Astrocyte (in vitro differentiated cells and primary cell): ENCODE data around the gene INHBE. TPM values are rescaled to one million over a fixed set of nuclear protein-coding genes. Genes with fewer than 3 reads are reported as not detected.
"Not testable (repeated sequence)": the region's sequence is repeated elsewhere in the genome, so short reads cannot be mapped to it uniquely, and the experiment has no call there.

Experiments
- DNase-seq: peaks from one replicate; pipeline ENCODE4 v3.0.0-alpha.2; 2010; ENCODE audit warnings: low read depth
- FAIRE-seq: peaks from 2 replicates; lab custom pipeline; 2011; peaks lifted over from hg19 to GRCh38; lab: Jason Lieb, UNC
- H2AFZ ChIP-seq: 2 replicates; pipeline ENCODE4 v1.6.0; 2012; ENCODE audit warnings: low read depth, low read length, inconsistent platforms
- H3K27ac ChIP-seq: 2 replicates; pipeline ENCODE4 v1.5.1; 2011; ENCODE audit warnings: low read depth, low read length, inconsistent platforms
- H3K27me3 ChIP-seq: 2 replicates; pipeline ENCODE4 v1.6.0; 2011; ENCODE audit warnings: low read length, inconsistent platforms; ENCODE audit not compliant: insufficient read depth
- H3K36me3 ChIP-seq: 2 replicates; pipeline ENCODE4 v1.5.1; 2011; ENCODE audit warnings: low read length, inconsistent platforms; ENCODE audit not compliant: insufficient read depth
- H3K4me1 ChIP-seq: 2 replicates; pipeline ENCODE4 v1.5.1; 2011; ENCODE audit warnings: low read length, inconsistent platforms; ENCODE audit not compliant: insufficient read depth
- H3K4me2 ChIP-seq: 2 replicates; pipeline ENCODE4 v1.6.0; 2012; ENCODE audit warnings: low read length, inconsistent platforms
- H3K4me3 ChIP-seq: 2 replicates; pipeline ENCODE4 v1.5.1; 2011; ENCODE audit warnings: low read depth, mild to moderate bottlenecking, low read length, inconsistent platforms; ENCODE audit not compliant: insufficient read depth
- H3K79me2 ChIP-seq: 2 replicates; pipeline ENCODE4 v1.6.0; 2012; ENCODE audit warnings: mild to moderate bottlenecking, low read length, inconsistent platforms; ENCODE audit not compliant: insufficient read depth
- H3K9ac ChIP-seq: 2 replicates; pipeline ENCODE4 v1.6.0; 2012; ENCODE audit warnings: mild to moderate bottlenecking, low read length, inconsistent platforms
- H3K9me3 ChIP-seq: 2 replicates; pipeline ENCODE4 v1.5.1; 2012; ENCODE audit warnings: low read depth, mild to moderate bottlenecking, low read length, inconsistent platforms; ENCODE audit not compliant: insufficient read depth
- H4K20me1 ChIP-seq: 2 replicates; pipeline ENCODE4 v1.6.0; 2012; ENCODE audit warnings: low read length, inconsistent platforms; ENCODE audit not compliant: insufficient read depth
- H3K27ac Mint-ChIP-seq: one replicate; pipeline ENCODE4 v1.8.0; 2021; ENCODE audit warnings: mild to moderate bottlenecking, mixed read lengths; ENCODE audit not compliant: unreplicated experiment
- H3K27me3 Mint-ChIP-seq: one replicate; pipeline ENCODE4 v1.8.0; 2021; ENCODE audit warnings: low read depth, mixed read lengths; ENCODE audit not compliant: unreplicated experiment
- H3K36me3 Mint-ChIP-seq: one replicate; pipeline ENCODE4 v1.8.0; 2021; ENCODE audit warnings: low read depth, mixed read lengths; ENCODE audit not compliant: unreplicated experiment
- H3K4me1 Mint-ChIP-seq: one replicate; pipeline ENCODE4 v1.8.0; 2021; ENCODE audit warnings: low read depth, mixed read lengths; ENCODE audit not compliant: unreplicated experiment
- H3K4me3 Mint-ChIP-seq: one replicate; pipeline ENCODE4 v1.8.0; 2021; ENCODE audit warnings: mild to moderate bottlenecking, moderate library complexity, mixed read lengths; ENCODE audit not compliant: unreplicated experiment
- H3K9me3 Mint-ChIP-seq: one replicate; pipeline ENCODE4 v1.8.0; 2021; ENCODE audit warnings: mild to moderate bottlenecking, mixed read lengths; ENCODE audit not compliant: unreplicated experiment
- CTCF ChIP-seq: IDR thresholded peaks from 2 replicates; pipeline ENCODE4 v1.5.1; 2011; ENCODE audit warnings: low read depth, mild to moderate bottlenecking, inconsistent platforms, low read length, moderate library complexity; ENCODE audit not compliant: insufficient read depth
- EZH2 ChIP-seq: IDR thresholded peaks from 2 replicates; pipeline ENCODE4 v1.6.1; 2012; ENCODE audit warnings: mild to moderate bottlenecking, low read length, inconsistent platforms; ENCODE audit not compliant: insufficient read depth
- total RNA-seq: library from RNA; stranded (reverse); gene quantifications from 2 replicates; pipeline ENCODE4 v1.2.1, GENCODE V29; 2021

Gene INHBE
- total RNA-seq, 1 donor from 2014 or later, result 24.6 TPM

DNA sequence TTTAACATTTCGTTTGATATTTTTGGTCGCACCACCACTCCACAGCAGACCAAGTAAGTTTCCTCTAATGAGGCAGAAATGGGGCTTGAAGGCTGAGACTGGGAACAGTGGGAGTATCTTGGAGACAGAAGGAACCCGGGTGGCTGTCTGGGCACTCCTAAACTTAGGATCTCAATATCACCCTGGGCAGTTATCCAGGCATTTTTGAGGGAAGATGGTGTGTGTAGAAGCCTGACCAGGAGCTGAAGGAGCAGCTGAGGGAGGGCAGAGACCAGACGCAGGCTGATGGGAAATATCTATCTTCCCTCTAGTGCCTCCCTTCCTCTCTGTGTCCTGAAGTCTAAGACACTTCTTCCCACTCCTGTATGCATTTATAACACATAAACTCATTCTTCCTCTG is 43.5 kb downstream of the INHBE start:
- Histone ChIP-seq H4K20me1 (peaks cover 18% of the 10 kb centered on the region), H3K27me3 (no peaks in the 10 kb centered on the region), H3K36me3 (peaks cover 41% of the 10 kb centered on the region), H3K4me2 (no peak overlapping the region), H3K4me3 (no peak overlapping the region), H3K9me3 (no peaks in the 10 kb centered on the region), H2AFZ (no peak overlapping the region), H3K4me1 (no peaks in the 10 kb centered on the region), H3K27ac (no peak overlapping the region), H3K9ac (no peak overlapping the region), H3K79me2 (peaks cover 3% of the 10 kb centered on the region)
- no peaks in the 10 kb centered on the region for H3K9me3 Mint-ChIP-seq
- FAIRE-seq (no peak), DNase-seq (no peak)
- peak overlapping the region; percentile 18 for H3K27ac Mint-ChIP-seq
- no peak for TF ChIP-seq EZH2
- no peak for TF ChIP-seq CTCF
- H3K4me3 Mint-ChIP-seq, result no peak overlapping the region
- H3K27me3 Mint-ChIP-seq, result no peaks in the 10 kb centered on the region
- H3K36me3 Mint-ChIP-seq, result peaks cover 39% of the 10 kb centered on the region
- H3K4me1 Mint-ChIP-seq, result peaks cover 11% of the 10 kb centered on the region

DNA sequence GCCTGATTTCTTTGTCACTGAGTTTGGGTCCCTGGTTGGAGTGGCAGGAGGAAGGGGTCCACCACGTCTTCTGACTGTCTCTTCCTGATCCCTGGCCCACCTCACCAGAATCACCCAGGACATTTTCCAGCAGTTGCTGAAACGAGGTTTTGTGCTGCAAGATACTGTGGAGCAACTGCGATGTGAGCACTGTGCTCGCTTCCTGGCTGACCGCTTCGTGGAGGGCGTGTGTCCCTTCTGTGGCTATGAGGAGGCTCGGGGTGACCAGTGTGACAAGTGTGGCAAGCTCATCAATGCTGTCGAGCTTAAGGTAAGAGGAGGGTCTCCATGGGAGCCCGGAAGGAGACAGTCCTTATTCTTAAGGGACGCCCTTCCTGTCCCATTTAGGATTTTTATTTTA is 45.1 kb downstream of the INHBE start:
- Histone ChIP-seq H3K27me3 (no peaks in the 10 kb centered on the region), H3K4me3 (no peak overlapping the region), H2AFZ (no peak overlapping the region), H3K9ac (no peak overlapping the region), H4K20me1 (peaks cover 18% of the 10 kb centered on the region), H3K79me2 (peaks cover 3% of the 10 kb centered on the region), H3K36me3 (peaks cover 49% of the 10 kb centered on the region), H3K4me1 (no peaks in the 10 kb centered on the region), H3K4me2 (no peak overlapping the region), H3K9me3 (no peaks in the 10 kb centered on the region), H3K27ac (no peak overlapping the region)
- H3K9me3 Mint-ChIP-seq, result no peaks in the 10 kb centered on the region
- FAIRE-seq (no peak), DNase-seq (no peak)
- no peak overlapping the region for H3K27ac Mint-ChIP-seq
- peaks cover 47% of the 10 kb centered on the region for H3K36me3 Mint-ChIP-seq
- H3K4me1 Mint-ChIP-seq, result peaks cover 11% of the 10 kb centered on the region
- no peak for TF ChIP-seq EZH2
- TF ChIP-seq CTCF, result no peak
- no peak overlapping the region for H3K4me3 Mint-ChIP-seq
- no peaks in the 10 kb centered on the region for H3K27me3 Mint-ChIP-seq

DNA sequence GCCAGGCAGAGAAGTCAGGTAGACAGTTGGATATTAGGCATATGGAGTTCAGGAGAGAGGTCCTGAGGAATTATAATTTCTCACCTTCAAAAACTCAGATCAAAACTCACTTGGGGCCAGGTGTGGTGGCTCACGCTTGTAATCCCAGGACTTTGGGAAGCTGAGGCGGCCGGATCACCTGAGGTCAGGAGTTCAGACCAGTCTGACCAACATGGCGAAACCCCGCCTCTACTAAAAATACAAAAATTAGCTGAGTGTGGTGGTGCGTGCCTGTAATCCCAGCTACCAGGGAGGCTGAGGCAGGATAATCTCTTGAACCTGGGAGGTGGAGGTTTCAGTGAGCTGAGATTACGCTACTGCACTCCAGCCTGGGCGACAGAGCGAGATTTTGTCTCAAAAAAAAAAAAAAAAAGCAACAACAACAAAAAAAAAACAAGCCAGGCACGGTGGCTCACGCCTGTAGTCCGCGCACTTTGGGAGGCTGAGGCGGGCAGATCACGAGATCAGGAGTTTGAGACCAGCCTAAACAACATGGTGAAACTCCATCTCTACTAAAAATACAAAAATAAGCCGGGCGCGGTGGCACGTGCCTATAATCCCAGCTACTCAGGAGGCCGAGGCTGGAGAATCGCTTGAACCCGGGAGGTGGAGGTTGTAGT is 47.3 kb downstream of the INHBE start:
- not testable (repeated sequence) for H3K4me2 ChIP-seq, H3K4me1 Mint-ChIP-seq, H3K27ac ChIP-seq, H3K9me3 ChIP-seq, FAIRE-seq, H3K9me3 Mint-ChIP-seq, DNase-seq, H3K4me3 Mint-ChIP-seq, H3K4me3 ChIP-seq, H3K4me1 ChIP-seq, H3K9ac ChIP-seq, H3K79me2 ChIP-seq, H3K27ac Mint-ChIP-seq, H2AFZ ChIP-seq, H3K27me3 Mint-ChIP-seq, H3K27me3 ChIP-seq
- peaks cover 12% of the 10 kb centered on the region for H4K20me1 ChIP-seq
- H3K36me3 ChIP-seq, result peaks cover 53% of the 10 kb centered on the region
- peaks cover 44% of the 10 kb centered on the region for H3K36me3 Mint-ChIP-seq

- H3K36me3 Mint-ChIP-seq, result peaks cover 32% of the 10 kb centered on the region
- not testable (repeated sequence) for H3K9me3 Mint-ChIP-seq, H3K4me1 Mint-ChIP-seq, H3K4me3 ChIP-seq, H3K9me3 ChIP-seq, H2AFZ ChIP-seq, H3K4me2 ChIP-seq, H3K4me3 Mint-ChIP-seq, H3K27me3 ChIP-seq, H3K79me2 ChIP-seq, H3K27me3 Mint-ChIP-seq, H3K27ac Mint-ChIP-seq, H3K4me1 ChIP-seq, H4K20me1 ChIP-seq, FAIRE-seq, H3K9ac ChIP-seq, DNase-seq, H3K27ac ChIP-seq
- peaks cover 30% of the 10 kb centered on the region for H3K36me3 ChIP-seq
Measured at GRCh38 chr12:57506541-57506940, 51.4 kb downstream of the INHBE start.
